Suprapubic skin (tissue), 4 donors: ENCODE data around the gene JAZF1. TPM values are rescaled to one million over a fixed set of nuclear protein-coding genes. Genes with fewer than 3 reads are reported as not detected.

Experiments
- DNase-seq, 2 donors: peaks; one replicate each; pipeline ENCODE4 v3.0.0-alpha.2; 2019; ENCODE audit warnings: low spot score in 2 of 2
- H3K27ac ChIP-seq: fragments of 200-600 bp; sonication (generic); one replicate; pipeline ENCODE4 v1.5.1; 2019
- H3K27me3 ChIP-seq: fragments of 200-600 bp; sonication (generic); one replicate; pipeline ENCODE4 v1.5.1; 2019
- H3K36me3 ChIP-seq: fragments of 200-600 bp; sonication (generic); one replicate; pipeline ENCODE4 v1.5.1; 2019
- H3K4me1 ChIP-seq: fragments of 200-600 bp; sonication (generic); one replicate; pipeline ENCODE4 v1.5.1; 2019
- H3K4me3 ChIP-seq: fragments of 200-600 bp; sonication (generic); one replicate; pipeline ENCODE4 v1.5.1; 2019; ENCODE audit warnings: mild to moderate bottlenecking
- H3K9me3 ChIP-seq: fragments of 200-600 bp; sonication (generic); one replicate; pipeline ENCODE4 v1.5.1; 2019
- CTCF ChIP-seq, 2 donors: fragments of 200-600 bp in 1 of 2; fragments of 450-650 bp in 1 of 2; sonication (generic) in 1 of 2; IDR thresholded peaks; one replicate each; pipeline ENCODE4 v1.5.1; 2016 to 2019; ENCODE audit warnings: antibody characterized with exemption in 2 of 2, mild to moderate bottlenecking in 1 of 2, moderate library complexity in 1 of 2
- EP300 ChIP-seq: sonication (generic); formaldehyde crosslinking; IDR thresholded peaks from one replicate; pipeline ENCODE4 v1.6.1; 2017; ENCODE audit warnings: antibody characterized with exemption
- POLR2A ChIP-seq, 2 donors: fragments of 450-650 bp; IDR thresholded peaks; one replicate each; pipeline ENCODE4 v1.6.1; 2017; ENCODE audit warnings: antibody characterized with exemption in 2 of 2, mild to moderate bottlenecking in 2 of 2, moderate library complexity in 2 of 2
- POLR2AphosphoS5 ChIP-seq, 3 donors: sonication (generic); formaldehyde crosslinking; IDR thresholded peaks; one replicate each; pipeline ENCODE4 v1.6.1; 2017; ENCODE audit warnings: antibody characterized with exemption in 3 of 3
- WGBS: methylation state at CpG from one replicate; pipeline ENCODE4 v1.1.5; 2018; 5-methylcytosine and 5-hydroxymethylcytosine counted together
- total RNA-seq, 4 donors: library from RNA; depleted of rRNA; stranded (reverse); fragments of >200 nt; gene quantifications; one replicate each; pipeline ENCODE4 v1.1.0, GENCODE V29; 2016

The JAZF1 gene
- total RNA-seq, 4 donors from 2014 or later, result 5.0 to 8.4 (median 7.4) TPM

- H3K9me3 ChIP-seq, result no peaks in the 10 kb centered on the region
- no peak for DNase-seq
- no peak overlapping the region for H3K4me3 ChIP-seq
- H3K36me3 ChIP-seq, result no peaks in the 10 kb centered on the region
- no peak overlapping the region for H3K27ac ChIP-seq
- H3K27me3 ChIP-seq, result no peaks in the 10 kb centered on the region
- no peaks in the 10 kb centered on the region for H3K4me1 ChIP-seq
- WGBS, result 90% methylated on average over 7 of the region's 7 CpGs
- no peak for TF ChIP-seq POLR2A (IDR thresholded peaks at IDR 0.05)
- TF ChIP-seq CTCF (IDR thresholded peaks at IDR 0.05), result no peak
- no peak for TF ChIP-seq POLR2AphosphoS5 (IDR thresholded peaks at IDR 0.05)
- no peak for TF ChIP-seq EP300
Observed at GRCh38 chr7:27912751-27913150, 267.8 kb downstream of the JAZF1 start.

GRCh38 chr7:27911920-27912319 is 268.7 kb downstream of the JAZF1 start:
- Histone ChIP-seq H3K27me3 (no peaks in the 10 kb centered on the region), H3K27ac (no peak overlapping the region), H3K9me3 (no peaks in the 10 kb centered on the region), H3K4me3 (no peak overlapping the region), H3K36me3 (no peaks in the 10 kb centered on the region), H3K4me1 (no peaks in the 10 kb centered on the region)
- 91% methylated on average over 3 of the region's 3 CpGs for WGBS
- DNase-seq, result no peak
- TF ChIP-seq EP300 (no peak), POLR2AphosphoS5 (IDR thresholded peaks at IDR 0.05) (no peak), POLR2A (IDR thresholded peaks at IDR 0.05) (no peak), CTCF (IDR thresholded peaks at IDR 0.05) (no peak)

GRCh38 chr7:27910326-27910725 is 270.3 kb downstream of the JAZF1 start:
- TF ChIP-seq POLR2AphosphoS5 (IDR thresholded peaks at IDR 0.05) (no peak), POLR2A (IDR thresholded peaks at IDR 0.05) (no peak), CTCF (IDR thresholded peaks at IDR 0.05) (no peak), EP300 (no peak)
- WGBS, result 86% methylated on average over 3 of the region's 3 CpGs
- no peak for DNase-seq
- Histone ChIP-seq H3K4me1 (no peaks in the 10 kb centered on the region), H3K36me3 (no peaks in the 10 kb centered on the region), H3K9me3 (no peaks in the 10 kb centered on the region), H3K27ac (no peak overlapping the region), H3K27me3 (no peaks in the 10 kb centered on the region), H3K4me3 (no peak overlapping the region)

GRCh38 chr7:27908534-27909165 is 271.9 kb downstream of the JAZF1 start:
- no peak overlapping the region for H3K4me3 ChIP-seq
- 96% methylated on average over 4 of the region's 4 CpGs for WGBS
- H3K36me3 ChIP-seq, result no peaks in the 10 kb centered on the region
- DNase-seq, result no peak
- no peaks in the 10 kb centered on the region for H3K4me1 ChIP-seq
- H3K27me3 ChIP-seq, result no peaks in the 10 kb centered on the region
- TF ChIP-seq EP300 (no peak), POLR2AphosphoS5 (IDR thresholded peaks at IDR 0.05) (no peak), POLR2A (IDR thresholded peaks at IDR 0.05) (no peak), CTCF (IDR thresholded peaks at IDR 0.05) (no peak)
- H3K9me3 ChIP-seq, result no peaks in the 10 kb centered on the region
- no peak overlapping the region for H3K27ac ChIP-seq

GRCh38 chr7:27906385-27907091 is 274.1 kb downstream of the JAZF1 start:
- Histone ChIP-seq H3K27ac (no peak overlapping the region), H3K36me3 (no peaks in the 10 kb centered on the region), H3K4me1 (no peaks in the 10 kb centered on the region), H3K4me3 (no peak overlapping the region), H3K27me3 (no peaks in the 10 kb centered on the region), H3K9me3 (no peaks in the 10 kb centered on the region)
- TF ChIP-seq POLR2AphosphoS5 (IDR thresholded peaks at IDR 0.05) (no peak), EP300 (no peak), POLR2A (IDR thresholded peaks at IDR 0.05) (no peak), CTCF (IDR thresholded peaks at IDR 0.05) (no peak)
- WGBS, result 72% methylated on average over 4 of the region's 4 CpGs
- no peak for DNase-seq
